ENCODE measurements around the gene KRTAP9-1.
"Not testable (repeated sequence)": the region's sequence is repeated elsewhere in the genome, so short reads cannot be mapped to it uniquely, and the experiment has no call there.

Gene KRTAP9-1

GRCh38 chr17:41212524-41213169 is 23.0 kb downstream of the KRTAP9-1 start:
- no peak overlapping the region for H3K4me3 ChIP-seq (ENCODE audit: low read length)
- no peak for TF ChIP-seq ZNF274 (IDR thresholded peaks at IDR 0.05; ENCODE audit: low read depth, low read length)

GRCh38 chr17:41215681-41216080 is 26.0 kb downstream of the KRTAP9-1 start:
- no peak for TF ChIP-seq ZNF274 (IDR thresholded peaks at IDR 0.05; ENCODE audit: low read depth, low read length)
- H3K4me3 ChIP-seq (ENCODE audit: low read length): no peak overlapping the region

GRCh38 chr17:41223821-41224220 is 34.1 kb downstream of the KRTAP9-1 start:
- no peak overlapping the region for H3K4me3 ChIP-seq (ENCODE audit: low read length)
- TF ChIP-seq ZNF274 (IDR thresholded peaks at IDR 0.05; ENCODE audit: low read depth, low read length): no peak

GRCh38 chr17:41226051-41226450 is 36.4 kb downstream of the KRTAP9-1 start:
- H3K4me3 ChIP-seq (ENCODE audit: low read length): no peak overlapping the region
- TF ChIP-seq ZNF274 (IDR thresholded peaks at IDR 0.05; ENCODE audit: low read depth, low read length): no peak

- H3K4me3 ChIP-seq (ENCODE audit: low read length): not testable (repeated sequence)
These were observed 37.0 kb downstream of the KRTAP9-1 start, which contains the start of gene KRTAP9-2 for GRCh38 chr17:41226598-41227095. TSS of gene KRTAP9-2 (plus strand) at chr17:41226648. CDS start at chr17:41226655, 7 bp downstream.

- no peak for TF ChIP-seq ZNF274 (IDR thresholded peaks at IDR 0.05; ENCODE audit: low read depth, low read length)
- no peak overlapping the region for H3K4me3 ChIP-seq (ENCODE audit: low read length)
These were observed 40.4 kb downstream of the KRTAP9-1 start for GRCh38 chr17:41230094-41230493.

GRCh38 chr17:41231731-41232130 is 42.0 kb downstream of the KRTAP9-1 start:
- no peak overlapping the region for H3K4me3 ChIP-seq (ENCODE audit: low read length)
- TF ChIP-seq ZNF274 (IDR thresholded peaks at IDR 0.05; ENCODE audit: low read depth, low read length): no peak

DNA sequence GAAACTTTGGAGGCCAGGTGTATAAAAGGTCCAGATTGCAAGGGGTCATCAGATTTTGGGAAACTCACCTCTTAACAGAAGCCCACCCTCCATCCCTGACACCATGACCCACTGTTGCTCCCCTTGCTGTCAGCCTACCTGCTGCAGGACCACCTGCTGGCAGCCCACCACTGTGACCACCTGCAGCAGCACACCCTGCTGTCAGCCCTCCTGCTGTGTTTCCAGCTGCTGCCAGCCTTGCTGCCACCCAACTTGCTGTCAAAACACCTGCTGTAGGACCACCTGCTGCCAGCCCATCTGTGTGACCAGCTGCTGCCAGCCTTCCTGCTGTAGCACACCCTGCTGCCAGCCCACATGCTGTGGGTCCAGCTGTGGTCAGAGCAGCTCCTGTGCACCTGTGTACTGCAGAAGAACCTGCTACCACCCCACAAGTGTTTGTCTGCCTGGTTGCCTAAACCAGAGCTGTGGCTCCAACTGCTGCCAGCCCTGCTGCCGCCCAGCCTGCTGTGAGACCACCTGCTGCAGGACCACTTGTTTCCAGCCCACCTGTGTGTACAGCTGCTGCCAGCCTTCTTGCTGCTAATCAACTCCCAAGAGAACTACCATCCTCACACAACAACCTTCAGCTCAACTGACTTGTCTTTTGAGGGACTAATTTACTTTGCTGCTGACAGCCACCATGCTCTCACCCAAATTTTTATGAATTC is 42.9 kb downstream of the KRTAP9-1 start, which contains the start of gene KRTAP9-3:
Gene KRTAP9-3, plus strand, starts transcription at position 51 of the 707 bp plus-strand sequence. Its CDS starts 53 bp downstream, at position 104.
- H3K4me3 ChIP-seq (ENCODE audit: low read length): not testable (repeated sequence)

DNA sequence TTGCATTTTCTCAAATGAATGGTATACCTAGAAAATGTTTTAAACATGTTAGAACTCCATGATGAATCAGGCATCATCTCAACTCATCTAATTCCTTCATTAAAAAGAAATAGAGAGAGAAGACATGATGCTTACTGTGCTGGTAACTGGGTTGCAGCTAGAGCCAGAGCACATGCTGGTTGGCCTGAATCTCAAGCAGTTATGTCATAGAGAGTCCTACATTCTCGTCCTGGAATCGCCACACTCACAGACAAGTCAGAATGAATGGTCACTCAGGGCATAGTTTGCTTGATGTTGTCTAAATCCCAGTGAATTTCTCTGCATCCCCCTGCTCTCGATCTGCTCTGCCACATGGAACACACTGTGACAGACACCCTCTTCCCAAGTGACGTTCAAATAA is 47.4 kb downstream of the KRTAP9-1 start:
- H3K4me3 ChIP-seq (ENCODE audit: low read length): not testable (repeated sequence)

DNA sequence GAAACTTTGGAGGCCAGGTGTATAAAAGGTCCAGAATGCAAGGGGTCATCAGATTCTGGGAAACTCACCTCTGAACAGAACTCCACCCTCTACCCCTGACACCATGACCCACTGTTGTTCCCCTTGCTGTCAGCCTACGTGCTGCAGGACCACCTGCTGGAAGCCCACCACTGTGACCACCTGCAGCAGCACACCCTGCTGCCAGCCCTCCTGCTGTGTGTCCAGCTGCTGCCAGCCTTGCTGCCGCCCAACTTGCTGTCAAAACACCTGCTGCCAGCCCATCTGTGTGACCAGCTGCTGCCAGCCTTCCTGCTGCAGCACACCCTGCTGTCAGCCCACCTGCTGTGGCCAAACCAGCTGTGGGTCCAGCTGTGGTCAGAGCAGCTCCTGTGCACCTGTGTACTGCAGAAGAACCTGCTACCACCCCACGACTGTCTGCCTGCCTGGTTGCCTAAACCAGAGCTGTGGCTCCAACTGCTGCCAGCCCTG is 48.3 kb downstream of the KRTAP9-1 start, which contains the start of gene KRTAP9-8:
Gene KRTAP9-8, plus strand, starts transcription at position 51 of the 489 bp plus-strand sequence. Its CDS starts 53 bp downstream, at position 104.
- H3K4me3 ChIP-seq (ENCODE audit: low read length): not testable (repeated sequence)
